ENCODE measurements around the gene PSMA6.
"Not testable (repeated sequence)": the region's sequence is repeated elsewhere in the genome, so short reads cannot be mapped to it uniquely, and the experiment has no call there.

PSMA6 gene

GRCh38 chr14:35344107-35344807 lies 52.1 kb downstream of the PSMA6 start:
- peak; percentile 59 for DNase-seq

DNA sequence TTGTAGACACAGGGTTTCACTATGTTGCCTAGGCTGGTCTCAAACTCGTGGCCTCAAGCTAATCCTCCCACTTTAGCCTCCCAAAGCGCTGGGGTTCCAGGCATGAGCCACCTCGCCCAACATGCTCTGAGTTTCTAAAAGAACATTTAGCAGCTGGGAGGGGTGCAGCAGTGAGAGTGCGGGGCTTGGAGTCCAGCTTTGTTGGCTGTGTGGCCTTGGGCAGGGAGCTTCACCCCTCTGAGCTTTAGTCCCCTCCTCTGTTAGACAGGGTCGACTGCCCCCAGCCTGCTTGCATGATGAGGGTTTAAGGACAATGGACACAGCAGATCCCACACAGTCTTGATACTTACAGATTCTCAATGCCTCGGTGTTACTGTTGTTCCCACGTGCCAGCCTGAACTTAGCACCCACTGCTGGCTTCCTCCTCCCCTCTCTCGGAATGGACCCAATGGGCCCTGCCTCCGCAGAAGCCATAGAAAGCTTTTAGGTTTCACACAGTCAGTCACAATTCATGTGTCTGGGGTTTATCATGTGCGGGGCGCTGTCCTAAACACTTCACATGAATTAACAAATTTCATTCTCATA lies 54.6 kb downstream of the PSMA6 start:
- DNase-seq: no peak

GRCh38 chr14:35347323-35348043 lies 55.3 kb downstream of the PSMA6 start:
- peak; percentile 11 for DNase-seq

- not testable (repeated sequence) for DNase-seq
Observed at GRCh38 chr14:35348044-35348380, 55.8 kb downstream of the PSMA6 start.

DNA sequence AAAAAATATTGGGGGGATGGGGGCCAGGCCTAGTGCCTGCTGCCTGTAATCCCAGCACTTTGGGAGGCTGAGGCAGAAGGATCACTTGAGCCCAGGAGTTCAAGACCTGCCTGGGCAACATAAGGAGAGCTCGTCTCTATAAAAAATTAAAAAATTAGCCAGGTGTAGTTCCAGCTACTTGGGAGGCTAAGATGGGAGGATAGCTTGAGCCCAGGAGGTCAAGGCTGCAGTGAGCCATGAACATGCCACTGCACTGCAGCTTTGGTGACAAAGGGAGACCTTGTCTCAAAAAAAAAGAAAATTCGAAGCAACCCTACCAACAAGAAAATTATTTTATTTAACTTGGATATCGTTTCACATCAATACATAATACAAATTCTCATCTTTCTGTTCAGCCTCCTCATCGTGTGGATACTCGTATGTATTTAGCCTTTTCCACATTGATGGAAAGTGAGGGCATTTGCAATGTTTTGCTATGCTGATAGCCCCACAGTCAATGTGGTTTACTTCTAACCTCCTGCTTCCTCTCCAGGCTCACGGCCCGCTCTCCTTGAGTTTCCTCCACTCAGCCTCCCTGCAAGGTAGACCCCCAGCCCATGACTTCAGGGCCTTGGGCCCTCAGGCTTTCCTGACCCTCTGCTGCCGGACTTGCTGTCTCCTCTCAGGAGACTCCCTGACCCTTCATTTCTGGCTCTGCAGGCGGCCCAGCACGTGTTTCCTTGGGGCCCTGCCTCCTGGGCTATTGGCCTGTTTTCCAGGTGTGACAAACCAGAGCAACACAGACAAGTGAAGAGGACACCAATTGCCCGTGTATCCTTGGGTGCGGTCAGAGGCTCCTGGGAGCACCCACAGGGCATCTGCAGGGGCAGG lies 57.5 kb downstream of the PSMA6 start:
- no peak for DNase-seq

- no peak for DNase-seq
Observed at GRCh38 chr14:35351497-35351896, 59.3 kb downstream of the PSMA6 start.

GRCh38 chr14:35351897-35352273 lies 59.7 kb downstream of the PSMA6 start:
- DNase-seq: no peak

- peak; percentile 41 for DNase-seq
Observed at GRCh38 chr14:35352274-35353233, 60.4 kb downstream of the PSMA6 start.

GRCh38 chr14:35353409-35354172 lies 61.4 kb downstream of the PSMA6 start:
- DNase-seq: no peak

DNA sequence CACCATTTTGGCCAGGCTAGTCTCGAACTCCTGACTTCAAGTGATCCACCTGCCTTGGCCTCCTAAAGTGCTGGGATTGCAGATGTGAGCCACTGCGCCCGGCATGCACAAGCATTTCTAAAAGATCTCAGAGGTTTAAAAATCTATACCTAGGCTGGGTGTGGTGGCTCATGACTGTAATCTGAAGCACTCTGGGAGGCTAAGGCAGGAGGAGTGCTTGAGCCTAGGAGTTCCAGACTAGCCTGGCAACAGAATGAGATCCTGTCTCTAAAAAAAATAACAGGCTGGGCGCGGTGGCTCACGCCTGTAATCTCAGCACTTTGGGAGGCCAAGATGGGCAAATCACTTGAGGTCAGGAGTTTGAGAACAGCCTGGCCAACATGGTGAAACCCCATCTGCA lies 63.1 kb downstream of the PSMA6 start:
- not testable (repeated sequence) for DNase-seq

- no peak for DNase-seq
Observed at GRCh38 chr14:35355981-35356841, 64.0 kb downstream of the PSMA6 start.

- DNase-seq: not testable (repeated sequence)
Observed at GRCh38 chr14:35359655-35360054, 67.5 kb downstream of the PSMA6 start.

- DNase-seq: no peak
Observed at GRCh38 chr14:35361141-35361480, 68.9 kb downstream of the PSMA6 start.

DNA sequence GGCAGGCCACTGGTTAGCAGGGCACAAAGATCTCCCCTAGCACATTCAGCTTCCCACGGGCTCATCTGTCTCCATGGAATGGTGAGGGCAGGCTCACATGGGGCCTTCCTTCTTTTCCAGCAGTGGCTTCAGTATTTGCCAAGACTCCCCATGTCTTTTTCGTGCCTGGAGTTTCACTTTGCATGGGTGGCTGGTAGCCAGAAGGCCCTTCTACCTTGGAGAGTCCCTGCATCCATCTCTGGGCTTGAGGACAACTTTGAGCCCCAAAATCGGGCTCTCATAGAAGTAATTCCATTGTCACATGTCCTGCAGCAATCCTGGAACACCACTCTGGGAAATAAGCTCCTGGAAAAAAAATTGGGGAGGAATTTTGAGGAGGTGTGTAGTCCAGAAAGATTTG lies 70.3 kb downstream of the PSMA6 start:
- DNase-seq: no peak

- no peak for DNase-seq
Observed at GRCh38 chr14:35362911-35363374, 70.8 kb downstream of the PSMA6 start.

DNA sequence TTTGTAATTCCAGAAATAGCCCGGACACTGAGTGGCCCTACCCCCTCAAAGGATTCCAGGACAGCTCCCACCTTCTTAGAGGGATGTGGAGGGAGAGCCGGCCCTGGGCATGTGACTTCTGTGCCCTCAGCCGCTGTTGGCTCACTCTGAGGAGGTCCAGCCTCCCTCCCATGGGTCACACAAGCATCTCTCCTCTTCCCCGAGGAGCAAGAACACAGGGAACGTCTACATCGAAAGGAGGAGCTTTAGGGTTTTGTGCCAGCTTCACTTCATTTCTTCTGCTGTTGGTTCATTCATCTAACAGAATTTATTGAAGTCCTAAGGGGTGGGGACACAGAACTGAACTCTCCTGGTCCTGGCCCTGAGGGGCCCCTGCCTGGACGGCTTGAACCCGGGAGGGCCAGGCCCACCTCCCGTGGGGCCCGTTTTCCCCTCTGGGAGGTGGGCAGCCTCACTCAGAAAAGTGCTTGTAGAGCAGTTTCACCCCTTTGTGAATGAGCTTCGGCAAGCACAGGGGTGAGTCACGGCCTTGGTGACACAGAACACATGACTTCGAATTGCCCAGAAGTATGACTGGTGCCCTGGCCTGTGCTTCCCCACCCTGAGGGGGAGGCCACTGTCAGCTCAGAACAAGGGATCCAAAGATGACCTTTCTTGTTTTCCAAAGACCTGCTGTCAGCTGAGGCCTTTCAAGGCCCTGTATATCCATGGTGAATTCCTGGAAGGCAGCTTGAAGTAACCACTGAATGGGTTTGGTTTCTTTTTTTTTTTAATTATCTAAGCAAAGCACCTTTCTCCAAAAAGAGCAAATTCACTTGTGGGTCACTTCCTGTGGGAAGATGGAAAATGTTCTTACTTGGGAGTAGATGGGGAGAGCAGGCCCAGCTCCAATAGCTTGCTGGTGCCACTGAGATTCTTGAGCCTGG lies 73.2 kb downstream of the PSMA6 start:
- peak; percentile 62 for DNase-seq

DNA sequence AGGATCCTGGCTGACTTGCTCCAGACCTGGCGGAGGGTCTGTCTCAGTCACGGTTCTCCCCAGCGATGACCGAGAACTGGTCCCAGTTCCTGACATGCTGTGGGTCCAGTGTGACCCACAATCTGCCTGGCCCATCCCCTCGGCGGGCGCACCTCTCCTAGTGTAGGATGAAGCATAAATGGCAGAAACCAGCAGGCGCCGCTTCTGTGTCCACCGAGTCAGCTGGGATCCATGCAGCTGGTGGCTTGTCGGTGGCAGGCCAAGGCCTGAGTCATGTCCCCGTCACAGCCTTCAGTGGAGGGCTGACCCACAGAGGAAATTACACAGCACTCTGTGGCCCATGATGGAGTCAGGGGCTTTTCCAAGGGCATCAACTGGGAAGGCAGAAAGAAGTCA lies 73.9 kb downstream of the PSMA6 start:
- DNase-seq: peak; percentile 33

DNA sequence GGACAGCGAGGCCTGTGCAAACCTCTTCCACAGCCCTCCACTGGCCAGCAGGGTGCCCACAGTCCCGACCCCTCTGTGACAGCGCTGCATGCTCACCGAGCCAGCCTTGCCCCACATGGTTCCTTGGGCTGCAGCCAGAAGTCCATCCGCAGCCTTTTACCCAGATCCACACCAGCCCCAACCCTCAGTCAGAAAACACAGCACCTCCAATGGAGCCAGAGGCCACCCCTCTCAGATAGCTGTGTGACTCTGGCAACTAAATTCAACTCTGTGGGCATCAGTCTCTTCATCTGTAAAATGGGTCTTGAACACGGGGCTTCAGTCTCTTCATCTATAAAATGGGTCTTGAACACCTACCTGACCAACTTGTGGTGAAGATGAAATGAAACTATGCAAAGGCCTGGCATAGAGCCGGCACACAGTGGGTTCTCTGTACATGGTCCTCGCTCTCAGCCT lies 74.4 kb downstream of the PSMA6 start:
- DNase-seq: no peak

- DNase-seq: no peak
Observed at GRCh38 chr14:35367056-35367372, 74.8 kb downstream of the PSMA6 start.

Data from MV-4-11 (cell line).